DOHH2 (cell line): ENCODE results near the gene CCDC194.

ENCODE experiments used
- EZH2phosphoT487 ChIP-seq: fragments of 200-600 bp; sonication (generic); IDR thresholded peaks from 2 replicates; pipeline ENCODE4 v1.6.1; 2017; ENCODE audit warnings: borderline replicate concordance, mild to moderate bottlenecking, antibody characterized with exemption, low read length, moderate library complexity, mixed read lengths
- TF ChIP-seq, protein P1 (sequence below): fragments of 200-600 bp; sonication (generic); IDR thresholded peaks from one replicate; pipeline ENCODE4 v1.5.1; 2014; ENCODE audit warnings: antibody characterized with exemption, mild to moderate bottlenecking, low read depth, low read length; ENCODE audit not compliant: poor library complexity, severe bottlenecking

DNA sequence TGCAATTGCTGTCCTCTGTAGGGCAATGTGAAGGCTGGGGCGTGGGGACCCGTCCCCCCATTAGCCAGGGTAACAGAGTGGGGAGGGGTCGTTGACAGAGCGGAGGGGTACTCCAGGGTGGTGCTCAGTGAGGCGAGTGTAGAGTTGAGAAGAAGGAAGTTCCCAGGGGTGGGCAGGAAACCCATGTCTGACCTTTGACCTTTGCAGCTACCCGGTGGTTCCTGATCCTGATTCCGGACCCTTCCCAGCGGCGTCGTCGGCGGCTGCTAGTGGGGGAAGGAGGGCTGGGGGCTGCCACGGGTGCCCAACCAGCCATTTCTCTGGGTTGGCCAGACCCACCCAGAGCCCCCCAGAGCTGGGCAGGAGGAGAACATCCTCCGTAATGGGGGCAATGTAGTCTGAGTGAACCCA, 14.8 kb downstream of the CCDC194 start:
- TF ChIP-seq, protein P1, sequence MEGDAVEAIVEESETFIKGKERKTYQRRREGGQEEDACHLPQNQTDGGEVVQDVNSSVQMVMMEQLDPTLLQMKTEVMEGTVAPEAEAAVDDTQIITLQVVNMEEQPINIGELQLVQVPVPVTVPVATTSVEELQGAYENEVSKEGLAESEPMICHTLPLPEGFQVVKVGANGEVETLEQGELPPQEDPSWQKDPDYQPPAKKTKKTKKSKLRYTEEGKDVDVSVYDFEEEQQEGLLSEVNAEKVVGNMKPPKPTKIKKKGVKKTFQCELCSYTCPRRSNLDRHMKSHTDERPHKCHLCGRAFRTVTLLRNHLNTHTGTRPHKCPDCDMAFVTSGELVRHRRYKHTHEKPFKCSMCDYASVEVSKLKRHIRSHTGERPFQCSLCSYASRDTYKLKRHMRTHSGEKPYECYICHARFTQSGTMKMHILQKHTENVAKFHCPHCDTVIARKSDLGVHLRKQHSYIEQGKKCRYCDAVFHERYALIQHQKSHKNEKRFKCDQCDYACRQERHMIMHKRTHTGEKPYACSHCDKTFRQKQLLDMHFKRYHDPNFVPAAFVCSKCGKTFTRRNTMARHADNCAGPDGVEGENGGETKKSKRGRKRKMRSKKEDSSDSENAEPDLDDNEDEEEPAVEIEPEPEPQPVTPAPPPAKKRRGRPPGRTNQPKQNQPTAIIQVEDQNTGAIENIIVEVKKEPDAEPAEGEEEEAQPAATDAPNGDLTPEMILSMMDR = no peak
- no peak for TF ChIP-seq EZH2phosphoT487
